ENCODE data around the gene RGSL1. TPM values are rescaled to one million over a fixed set of nuclear protein-coding genes. Genes with fewer than 3 reads are reported as not detected.

RGSL1 gene
- total RNA-seq, 1 experiment from 2014 or later = not detected

- no TSS peak for BruUV-seq (replicated peaks)
- Histone ChIP-seq H3K27me3 (ENCODE audit: low read length) (no peaks in the 10 kb centered on the region), H3K79me2 (ENCODE audit: low read length) (no peaks in the 10 kb centered on the region), H2AFZ (ENCODE audit: low read length) (no peak overlapping the region), H3K9me3 (ENCODE audit: low read length) (no peaks in the 10 kb centered on the region), H3K4me2 (ENCODE audit: low read length) (no peak overlapping the region), H3K9ac (ENCODE audit: low read length) (no peak overlapping the region), H4K20me1 (ENCODE audit: low read length) (no peaks in the 10 kb centered on the region), H3K27ac (ENCODE audit: low read length) (no peak overlapping the region), H3K4me1 (ENCODE audit: insufficient read depth, low read length) (no peaks in the 10 kb centered on the region), H3K9me2 (replicated peaks; ENCODE audit: low read length) (no peaks in the 10 kb centered on the region), H3K4me3 (ENCODE audit: low read length) (no peak overlapping the region), H3K36me3 (ENCODE audit: low read depth, low read length) (no peaks in the 10 kb centered on the region), H3F3A (ENCODE audit: low read length, unreplicated experiment) (no peaks in the 10 kb centered on the region)
- intact Hi-C loops (cut with micrococcal nuclease) = no loop called here
- TF ChIP-seq CTCF (conservative IDR thresholded peaks at IDR 0.05; ENCODE audit: low read depth, low read length) (no peak), EZH2 (IDR thresholded peaks at IDR 0.05; ENCODE audit: low read length, unreplicated experiment) (no peak), EZH2phosphoT487 (IDR thresholded peaks at IDR 0.05; ENCODE audit: borderline replicate concordance, low read length) (no peak)
- ChIA-PET POLR2A (ENCODE audit: unreplicated experiment) (no interaction called here), CTCF (no interaction called here)
- DNase-seq (no peak), ATAC-seq (no peak)
Observed at GRCh38 chr1:182405578-182405977, 44.4 kb upstream of the RGSL1 start.

DNA sequence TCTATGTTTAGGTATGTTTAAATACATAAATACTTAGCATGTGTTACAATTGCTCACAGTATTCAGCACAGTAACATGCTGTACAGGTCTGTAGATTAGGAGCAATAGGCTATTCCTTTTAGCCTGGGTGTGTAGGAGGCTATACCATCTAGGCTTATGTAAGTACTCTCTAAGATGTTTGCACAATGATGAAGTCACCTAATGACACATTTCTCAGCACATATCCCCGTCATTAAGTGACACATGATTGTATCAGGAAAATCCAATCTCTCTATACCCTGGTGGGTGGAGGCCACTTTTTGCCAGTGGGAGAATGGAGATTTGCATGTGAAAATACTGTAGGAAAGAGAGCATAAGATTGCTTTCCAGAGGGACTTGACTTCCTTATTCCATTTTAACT lies 43.9 kb upstream of the RGSL1 start:
- no peaks in the 10 kb centered on the region for H3K4me1 ChIP-seq (ENCODE audit: insufficient read depth, low read length)
- intact Hi-C loops (cut with micrococcal nuclease) = no loop called here
- ChIA-PET CTCF (no interaction called here), POLR2A (ENCODE audit: unreplicated experiment) (no interaction called here)
- H3K9me3 ChIP-seq (ENCODE audit: low read length) = no peaks in the 10 kb centered on the region
- no peak overlapping the region for H3K4me2 ChIP-seq (ENCODE audit: low read length)
- H3K27ac ChIP-seq (ENCODE audit: low read length) = no peak overlapping the region
- H3K79me2 ChIP-seq (ENCODE audit: low read length) = no peaks in the 10 kb centered on the region
- no peak overlapping the region for H2AFZ ChIP-seq (ENCODE audit: low read length)
- H3K36me3 ChIP-seq (ENCODE audit: low read depth, low read length) = no peaks in the 10 kb centered on the region
- H3K9me2 ChIP-seq (replicated peaks; ENCODE audit: low read length) = no peaks in the 10 kb centered on the region
- H3K27me3 ChIP-seq (ENCODE audit: low read length) = no peaks in the 10 kb centered on the region
- TF ChIP-seq EZH2 (IDR thresholded peaks at IDR 0.05; ENCODE audit: low read length, unreplicated experiment) (no peak), EZH2phosphoT487 (IDR thresholded peaks at IDR 0.05; ENCODE audit: borderline replicate concordance, low read length) (no peak), CTCF (conservative IDR thresholded peaks at IDR 0.05; ENCODE audit: low read depth, low read length) (no peak)
- no peaks in the 10 kb centered on the region for H3F3A ChIP-seq (ENCODE audit: low read length, unreplicated experiment)
- no peak overlapping the region for H3K9ac ChIP-seq (ENCODE audit: low read length)
- no peaks in the 10 kb centered on the region for H4K20me1 ChIP-seq (ENCODE audit: low read length)
- DNase-seq (peak; percentile 27), ATAC-seq (no peak)
- H3K4me3 ChIP-seq (ENCODE audit: low read length) = no peak overlapping the region
- BruUV-seq (replicated peaks) = no TSS peak

DNA sequence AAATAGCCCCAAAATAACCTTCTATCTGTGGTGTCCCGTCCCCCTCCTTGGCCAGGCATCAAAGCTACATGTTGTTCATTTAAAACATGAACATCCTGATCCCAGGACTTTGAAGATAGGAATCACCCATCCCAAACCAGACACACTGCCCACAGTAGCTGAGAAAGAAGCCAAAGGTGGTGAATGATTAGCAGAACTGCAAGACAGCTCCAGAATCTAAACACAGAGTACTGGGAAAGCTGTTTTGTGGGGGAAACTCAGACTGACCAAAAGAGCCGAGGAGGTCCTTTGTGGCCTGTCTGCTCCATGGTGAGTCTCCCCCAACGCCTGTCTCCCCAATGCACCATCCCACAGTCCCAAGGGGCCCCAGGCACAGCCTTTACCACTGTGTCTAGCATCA lies 42.2 kb upstream of the RGSL1 start:
- Histone ChIP-seq H3K9me3 (ENCODE audit: low read length) (no peaks in the 10 kb centered on the region), H3F3A (ENCODE audit: low read length, unreplicated experiment) (no peaks in the 10 kb centered on the region), H3K4me1 (ENCODE audit: insufficient read depth, low read length) (no peaks in the 10 kb centered on the region), H3K27me3 (ENCODE audit: low read length) (no peaks in the 10 kb centered on the region), H4K20me1 (ENCODE audit: low read length) (no peaks in the 10 kb centered on the region), H3K79me2 (ENCODE audit: low read length) (no peaks in the 10 kb centered on the region), H3K36me3 (ENCODE audit: low read depth, low read length) (no peaks in the 10 kb centered on the region), H3K9ac (ENCODE audit: low read length) (no peak overlapping the region), H3K4me3 (ENCODE audit: low read length) (no peak overlapping the region), H3K9me2 (replicated peaks; ENCODE audit: low read length) (no peaks in the 10 kb centered on the region), H3K4me2 (ENCODE audit: low read length) (no peak overlapping the region), H3K27ac (ENCODE audit: low read length) (no peak overlapping the region), H2AFZ (ENCODE audit: low read length) (no peak overlapping the region)
- TF ChIP-seq EZH2 (IDR thresholded peaks at IDR 0.05; ENCODE audit: low read length, unreplicated experiment) (no peak), EZH2phosphoT487 (IDR thresholded peaks at IDR 0.05; ENCODE audit: borderline replicate concordance, low read length) (no peak), CTCF (conservative IDR thresholded peaks at IDR 0.05; ENCODE audit: low read depth, low read length) (no peak)
- intact Hi-C loops (cut with micrococcal nuclease) = no loop called here
- ATAC-seq (no peak), DNase-seq (no peak)
- CTCF ChIA-PET = no interaction called here
- POLR2A ChIA-PET (ENCODE audit: unreplicated experiment) = interaction anchor here (0.5 kb wide), 1 partner anchor 113 kb away, joined by 3 read pairs; no protein-coding TSS in a partner anchor
- no TSS peak for BruUV-seq (replicated peaks)
